GM12874 (cell line): ENCODE data around the gene MLKL.

Source experiments
- TF ChIP-seq, protein P1 (sequence below): IDR thresholded peaks from 2 replicates; pipeline ENCODE4 v1.5.1; 2011; ENCODE audit warnings: low read depth, mild to moderate bottlenecking, control low read depth, low read length, moderate library complexity; ENCODE audit not compliant: insufficient read depth

The MLKL gene

DNA sequence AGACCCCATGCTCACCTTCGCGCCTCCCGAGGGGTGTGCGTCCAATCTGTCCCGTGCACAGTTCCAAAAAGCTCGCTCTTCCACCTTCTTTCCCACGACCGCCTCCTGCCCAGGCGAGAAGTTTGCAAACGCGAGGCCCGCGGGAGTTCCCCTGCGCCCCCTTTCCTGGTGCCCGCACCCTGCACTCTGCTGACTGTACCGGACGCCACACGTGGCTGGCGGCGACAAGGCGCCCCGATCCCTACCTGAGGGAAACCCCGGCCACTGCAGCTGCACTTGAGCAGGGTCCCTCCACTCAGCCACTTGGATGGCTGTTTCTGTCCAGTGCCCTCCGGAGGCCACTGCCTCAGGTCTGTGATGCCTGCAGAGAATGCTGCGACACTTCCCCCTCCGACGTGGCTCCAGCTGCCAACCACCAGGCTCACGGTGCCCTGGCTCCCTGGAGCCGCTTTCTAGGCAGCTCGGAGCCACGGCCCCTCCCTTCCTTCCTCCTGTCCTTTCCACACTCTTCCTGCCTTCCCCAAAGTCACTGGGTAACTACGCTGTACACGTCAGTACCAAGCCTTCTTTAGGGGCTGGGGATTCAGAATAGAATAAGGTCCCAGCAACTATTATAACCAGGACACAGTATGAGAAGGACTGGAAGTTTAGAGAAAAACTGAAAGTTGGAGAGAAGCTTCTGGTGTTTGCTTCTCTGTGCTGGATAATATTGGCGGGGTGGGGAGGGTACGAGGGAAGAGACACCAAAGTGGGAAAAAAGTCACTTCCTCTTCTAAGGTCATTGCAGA lies at the start of gene MLKL:
TSS of gene MLKL (minus strand) at position 425 of the 788 bp plus-strand sequence. CDS start 5,105 bp downstream, outside the sequence.
- TF ChIP-seq, protein P1, sequence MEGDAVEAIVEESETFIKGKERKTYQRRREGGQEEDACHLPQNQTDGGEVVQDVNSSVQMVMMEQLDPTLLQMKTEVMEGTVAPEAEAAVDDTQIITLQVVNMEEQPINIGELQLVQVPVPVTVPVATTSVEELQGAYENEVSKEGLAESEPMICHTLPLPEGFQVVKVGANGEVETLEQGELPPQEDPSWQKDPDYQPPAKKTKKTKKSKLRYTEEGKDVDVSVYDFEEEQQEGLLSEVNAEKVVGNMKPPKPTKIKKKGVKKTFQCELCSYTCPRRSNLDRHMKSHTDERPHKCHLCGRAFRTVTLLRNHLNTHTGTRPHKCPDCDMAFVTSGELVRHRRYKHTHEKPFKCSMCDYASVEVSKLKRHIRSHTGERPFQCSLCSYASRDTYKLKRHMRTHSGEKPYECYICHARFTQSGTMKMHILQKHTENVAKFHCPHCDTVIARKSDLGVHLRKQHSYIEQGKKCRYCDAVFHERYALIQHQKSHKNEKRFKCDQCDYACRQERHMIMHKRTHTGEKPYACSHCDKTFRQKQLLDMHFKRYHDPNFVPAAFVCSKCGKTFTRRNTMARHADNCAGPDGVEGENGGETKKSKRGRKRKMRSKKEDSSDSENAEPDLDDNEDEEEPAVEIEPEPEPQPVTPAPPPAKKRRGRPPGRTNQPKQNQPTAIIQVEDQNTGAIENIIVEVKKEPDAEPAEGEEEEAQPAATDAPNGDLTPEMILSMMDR: peak; percentile 28

DNA sequence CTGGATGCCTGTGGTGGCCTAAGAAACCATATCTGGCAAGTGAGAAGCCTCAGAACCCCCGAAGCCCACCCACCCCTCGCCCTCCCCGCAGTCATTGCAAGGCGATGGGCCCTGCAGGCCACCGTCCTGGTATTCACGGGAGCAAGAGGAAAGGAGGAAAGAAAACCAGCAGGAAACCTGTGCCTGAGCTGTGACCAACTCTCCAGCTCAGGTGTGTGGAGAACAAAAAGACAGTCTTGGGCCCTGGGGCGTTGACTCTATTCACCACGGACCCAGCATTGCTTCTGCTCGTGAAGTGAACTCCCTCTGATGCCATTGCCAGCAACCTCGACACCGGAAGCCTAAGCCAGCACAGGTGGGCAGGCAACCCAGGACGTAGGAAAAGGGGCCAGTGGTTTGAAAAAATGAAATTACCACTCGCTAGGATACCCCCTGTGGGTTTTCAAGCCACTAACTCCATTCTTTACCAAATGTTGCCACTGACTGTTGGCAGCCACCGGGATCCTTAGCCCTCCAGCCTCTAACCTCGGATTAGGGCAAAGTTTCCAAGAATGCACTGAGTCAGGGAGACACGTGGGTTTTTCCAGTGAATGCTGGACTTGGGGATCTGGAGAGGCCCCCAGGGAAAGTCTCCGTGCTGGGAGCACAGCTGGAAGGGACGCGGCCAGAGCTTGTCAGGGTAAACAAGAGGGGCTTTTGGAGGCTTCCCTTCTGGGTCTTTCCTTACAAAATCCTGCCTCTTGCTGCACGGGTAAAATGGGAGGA lies 48.8 kb upstream of the MLKL start:
- TF ChIP-seq, protein P1: no peak

DNA sequence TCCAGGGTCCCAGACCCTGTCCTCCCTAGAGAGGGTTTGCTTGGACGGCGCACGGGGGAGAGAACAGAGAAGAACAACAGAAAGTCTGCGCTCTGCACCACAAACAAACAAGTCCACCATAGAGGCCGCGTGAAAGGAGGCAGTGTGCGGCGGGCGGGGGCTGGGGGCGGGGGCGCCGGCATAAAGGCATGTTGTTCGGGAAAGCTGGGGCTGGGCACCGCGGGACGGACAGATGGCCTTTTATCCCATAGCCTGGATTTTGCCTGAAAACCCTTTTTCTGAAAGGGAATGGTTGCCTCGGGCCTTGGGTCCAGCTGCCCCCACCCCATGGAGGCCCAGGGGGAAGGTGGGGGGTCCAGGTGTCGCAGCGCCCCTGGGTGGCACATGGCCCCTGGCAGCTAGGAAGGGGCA lies 48.0 kb upstream of the MLKL start:
- TF ChIP-seq, protein P1: no peak

DNA sequence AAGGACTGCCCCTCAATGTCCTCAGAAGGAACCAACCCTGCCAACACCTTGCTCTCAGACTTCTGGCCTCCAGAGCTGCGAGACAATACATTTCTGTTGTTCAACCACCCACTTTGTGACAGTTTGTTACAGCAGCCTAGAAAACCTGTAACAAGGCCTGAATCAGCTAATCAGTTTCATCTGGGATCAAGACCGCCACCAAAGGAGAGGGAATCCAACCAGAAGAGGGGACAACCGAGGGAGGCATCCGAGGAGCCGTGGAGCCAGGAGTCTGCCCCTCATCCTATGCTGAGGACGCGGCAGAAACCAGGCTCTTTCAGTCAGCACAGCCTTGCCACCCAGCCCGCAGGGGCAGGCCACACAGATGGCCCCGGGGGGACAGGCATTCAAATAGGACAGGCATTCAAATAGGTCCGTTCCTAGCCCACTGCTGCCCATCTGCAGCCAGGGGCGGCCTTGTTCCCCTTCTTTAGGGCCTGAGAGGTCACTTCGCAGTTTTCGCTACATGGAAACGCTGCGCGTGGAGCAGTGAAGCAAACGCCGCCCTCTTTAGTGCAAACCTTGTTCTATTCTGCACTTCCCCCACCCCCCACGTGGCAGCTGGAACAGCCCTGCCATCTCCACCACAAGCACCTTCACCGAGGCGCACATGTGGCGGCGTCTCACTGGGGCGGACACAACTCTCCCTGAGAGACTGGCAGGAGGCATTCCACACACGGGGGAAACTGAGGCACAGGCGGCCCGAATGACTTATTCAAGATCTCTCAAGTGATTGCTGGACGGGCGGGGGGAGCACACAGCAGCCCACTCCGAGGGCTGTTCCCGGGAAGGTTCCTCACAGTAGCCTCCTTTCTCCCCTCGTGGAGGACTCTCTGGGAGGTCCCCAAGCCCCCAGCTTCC lies 47.3 kb upstream of the MLKL start:
- TF ChIP-seq, protein P1: no peak

DNA sequence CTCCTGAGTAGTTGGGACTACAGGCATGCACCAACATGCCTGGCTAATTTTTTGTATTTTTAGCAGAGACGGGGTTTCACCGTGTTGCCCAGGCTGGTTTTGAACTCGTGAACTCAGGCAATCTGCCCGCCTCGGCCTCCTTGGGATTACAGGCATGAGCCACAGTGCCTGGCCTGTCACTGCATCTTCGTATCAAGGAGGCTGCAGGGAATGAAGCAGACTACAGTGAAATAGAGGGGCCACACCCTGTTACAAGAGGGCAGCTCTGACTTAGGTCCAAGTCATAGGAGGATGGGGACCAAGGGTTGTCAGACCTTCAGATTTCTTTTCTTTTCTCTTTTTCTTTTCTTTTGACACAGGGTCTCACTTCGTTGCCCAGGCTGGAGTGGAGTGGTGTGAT lies 45.3 kb upstream of the MLKL start:
- TF ChIP-seq, protein P1: no peak

DNA sequence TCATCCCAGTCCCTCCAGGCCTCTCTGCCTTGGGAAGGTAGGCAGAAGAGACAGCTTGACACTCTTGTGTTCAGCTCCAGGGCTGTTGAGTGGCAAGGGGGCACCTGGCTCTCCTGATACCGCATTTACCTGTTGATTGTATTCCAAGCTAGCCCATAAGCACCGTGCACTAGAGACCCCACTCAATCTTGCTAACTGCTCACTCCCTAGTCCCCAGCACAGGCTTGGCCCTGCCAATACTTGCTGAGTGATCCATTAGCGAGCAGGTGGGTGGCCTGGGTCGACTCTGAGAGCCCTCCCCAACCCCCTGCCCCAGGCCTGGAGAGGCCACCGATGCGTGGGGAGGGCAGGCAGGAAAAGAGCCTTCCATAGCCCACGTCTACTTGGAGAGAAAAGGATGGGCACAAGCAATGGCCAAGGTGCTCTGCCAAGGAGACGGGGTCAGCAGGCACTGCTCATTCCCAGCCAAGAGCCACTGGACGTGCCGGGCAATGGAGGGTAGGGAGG lies 44.5 kb upstream of the MLKL start:
- TF ChIP-seq, protein P1: no peak
